IgD-negative memory B cell (primary cell): ENCODE results near the gene TDRD12. TPM values are rescaled to one million over a fixed set of nuclear protein-coding genes. Genes with fewer than 3 reads are reported as not detected.

Experiments used
- H3K27ac Mint-ChIP-seq, 3 donors: one replicate each; pipeline ENCODE4 v1.8.0; 2020 to 2022; ENCODE audit warnings: mild to moderate bottlenecking in 3 of 3, mixed read lengths in 3 of 3, moderate library complexity in 1 of 3
- H3K27me3 Mint-ChIP-seq: one replicate; pipeline ENCODE4 v1.8.0; 2021; ENCODE audit warnings: mixed read lengths
- H3K36me3 Mint-ChIP-seq: one replicate; pipeline ENCODE4 v1.8.0; 2020; ENCODE audit warnings: mild to moderate bottlenecking, mixed read lengths
- H3K4me1 Mint-ChIP-seq, 3 donors: one replicate each; pipeline ENCODE4 v1.8.0; 2020 to 2022; ENCODE audit warnings: mixed read lengths in 3 of 3, mild to moderate bottlenecking in 1 of 3
- H3K4me3 Mint-ChIP-seq, 4 donors: one replicate each; pipeline ENCODE4 v1.8.0; 2020 to 2022; ENCODE audit warnings: mild to moderate bottlenecking in 4 of 4, mixed read lengths in 4 of 4, moderate library complexity in 3 of 4
- H3K9me3 Mint-ChIP-seq, 3 donors: one replicate each; pipeline ENCODE4 v1.8.0; 2020 to 2021; ENCODE audit warnings: mixed read lengths in 3 of 3, mild to moderate bottlenecking in 1 of 3
- polyA plus RNA-seq: library from polyadenylated mRNA; unstranded; fragments of 300-500 nt; fragmentation: Illumina TruSeq; gene quantifications from one replicate; pipeline ENCODE4 v1.2.3, GENCODE V29; 2021

Gene TDRD12
- polyA plus RNA-seq, 1 donor from 2014 or later: not detected

GRCh38 chr19:32817569-32818476 is 98.3 kb downstream of the TDRD12 start:
- peak overlapping the region in 1 of 3 donors; percentile 2 for H3K27ac Mint-ChIP-seq
- peaks cover 0 to 4% (median 2%) of the 10 kb centered on the region in 3 donors for H3K4me1 Mint-ChIP-seq
- H3K36me3 Mint-ChIP-seq: no peaks in the 10 kb centered on the region
- H3K4me3 Mint-ChIP-seq: peak overlapping the region in 1 of 4 donors; percentile 35
- H3K27me3 Mint-ChIP-seq: peaks cover 15% of the 10 kb centered on the region
- H3K9me3 Mint-ChIP-seq: no peaks in the 10 kb centered on the region

GRCh38 chr19:32818536-32818935 is 99.0 kb downstream of the TDRD12 start:
- H3K27ac Mint-ChIP-seq: no peak overlapping the region
- H3K27me3 Mint-ChIP-seq: peaks cover 13% of the 10 kb centered on the region
- H3K4me3 Mint-ChIP-seq: no peak overlapping the region
- H3K36me3 Mint-ChIP-seq: no peaks in the 10 kb centered on the region
- H3K4me1 Mint-ChIP-seq: peaks cover 0 to 4% (median 2%) of the 10 kb centered on the region in 3 donors
- H3K9me3 Mint-ChIP-seq: no peaks in the 10 kb centered on the region

GRCh38 chr19:32819419-32820400 is 100.1 kb downstream of the TDRD12 start:
- Mint-ChIP-seq H3K4me3 (no peak overlapping the region), H3K9me3 (no peaks in the 10 kb centered on the region), H3K36me3 (no peaks in the 10 kb centered on the region), H3K4me1 (peaks cover 0 to 3% (median 2%) of the 10 kb centered on the region in 3 donors), H3K27ac (no peak overlapping the region), H3K27me3 (peaks cover 16% of the 10 kb centered on the region)

DNA sequence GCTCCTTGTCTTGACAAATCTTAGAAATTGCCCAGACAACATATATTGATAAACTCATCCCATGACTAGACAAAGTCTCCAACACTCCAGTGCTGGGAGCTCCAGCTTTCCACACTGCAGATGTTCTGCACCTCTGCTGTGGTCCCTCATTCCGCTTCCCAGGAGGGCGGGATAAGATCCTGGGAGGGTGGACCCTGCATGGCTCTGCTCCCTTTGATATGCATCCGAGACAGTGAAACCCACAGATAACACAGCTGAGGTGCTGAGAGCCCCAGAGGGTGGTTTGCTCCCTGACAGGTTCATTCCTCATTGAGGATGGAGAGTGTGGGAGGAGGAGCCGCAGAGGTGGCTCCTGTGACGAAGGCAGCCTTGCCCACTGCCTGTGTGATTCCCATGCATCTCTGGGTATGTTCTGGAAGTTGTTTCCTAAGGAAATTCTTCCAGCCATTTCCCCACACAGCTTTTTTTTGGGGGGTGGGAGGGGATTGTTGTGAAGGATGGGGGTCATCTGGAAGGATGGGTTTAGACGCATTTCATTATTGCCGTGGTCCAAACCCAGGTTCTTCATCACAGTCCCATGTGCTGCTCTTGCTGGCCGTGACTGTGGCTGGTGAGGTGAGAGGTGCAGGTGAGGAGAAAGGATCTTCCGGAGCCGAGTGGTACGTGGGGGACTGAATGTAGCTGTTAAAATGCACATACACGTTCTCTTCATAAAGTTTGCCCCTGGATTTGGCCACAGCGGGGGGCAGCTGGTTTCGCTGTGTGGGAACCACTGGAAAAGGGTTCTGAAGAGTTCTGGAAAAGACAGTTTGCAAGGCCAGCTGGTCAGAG is 103.6 kb downstream of the TDRD12 start:
- Mint-ChIP-seq H3K27ac (no peak overlapping the region), H3K9me3 (no peaks in the 10 kb centered on the region), H3K4me3 (no peak overlapping the region), H3K4me1 (peaks cover 0 to 3% (median 0%) of the 10 kb centered on the region in 3 donors), H3K36me3 (no peaks in the 10 kb centered on the region), H3K27me3 (peaks cover 16% of the 10 kb centered on the region)

- no peak overlapping the region for H3K4me3 Mint-ChIP-seq
- H3K9me3 Mint-ChIP-seq: no peaks in the 10 kb centered on the region
- H3K4me1 Mint-ChIP-seq: peaks cover 0 to 3% (median 0%) of the 10 kb centered on the region in 3 donors
- no peaks in the 10 kb centered on the region for H3K36me3 Mint-ChIP-seq
- H3K27me3 Mint-ChIP-seq: peaks cover 12% of the 10 kb centered on the region
- peak overlapping the region in 1 of 3 donors; percentile 74 for H3K27ac Mint-ChIP-seq
Measured at GRCh38 chr19:32823747-32824102, 104.2 kb downstream of the TDRD12 start.

DNA sequence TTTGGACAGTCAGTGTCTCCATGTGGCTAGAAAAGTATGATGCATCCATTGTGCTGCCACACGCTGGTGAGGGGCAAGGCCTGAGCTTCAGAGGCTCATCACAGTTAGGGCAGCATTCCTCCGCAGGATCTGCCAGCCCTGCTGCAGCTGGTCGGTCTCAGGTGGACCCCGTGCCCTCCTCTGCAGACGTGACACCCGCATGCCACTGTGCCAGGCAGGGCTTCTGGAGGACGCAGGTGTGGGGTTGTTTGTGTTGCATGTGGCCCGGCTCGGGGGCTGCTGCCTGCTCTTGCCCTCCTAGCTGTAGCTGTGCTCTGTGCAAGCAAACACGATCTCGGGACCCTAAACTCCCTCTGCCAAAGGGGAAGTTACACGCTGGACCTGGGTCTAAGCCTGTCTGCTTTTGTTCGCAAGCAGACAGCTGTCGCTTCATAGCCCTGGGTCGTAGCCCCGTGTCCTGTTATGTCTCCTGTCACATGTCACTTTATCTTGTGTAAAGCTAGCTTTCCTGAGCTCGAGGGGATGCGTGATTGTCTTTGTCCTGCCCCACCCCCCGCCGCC is 104.7 kb downstream of the TDRD12 start:
- Mint-ChIP-seq H3K9me3 (no peaks in the 10 kb centered on the region), H3K36me3 (no peaks in the 10 kb centered on the region), H3K27ac (no peak overlapping the region), H3K4me1 (peaks cover 0 to 3% (median 0%) of the 10 kb centered on the region in 3 donors), H3K4me3 (no peak overlapping the region), H3K27me3 (peaks cover 11% of the 10 kb centered on the region)

GRCh38 chr19:32824916-32825608 is 105.5 kb downstream of the TDRD12 start:
- H3K36me3 Mint-ChIP-seq: no peaks in the 10 kb centered on the region
- no peak overlapping the region for H3K27ac Mint-ChIP-seq
- no peaks in the 10 kb centered on the region for H3K4me1 Mint-ChIP-seq
- peaks cover 9% of the 10 kb centered on the region for H3K27me3 Mint-ChIP-seq
- no peak overlapping the region for H3K4me3 Mint-ChIP-seq
- H3K9me3 Mint-ChIP-seq: no peaks in the 10 kb centered on the region

- H3K4me3 Mint-ChIP-seq: no peak overlapping the region
- no peak overlapping the region for H3K27ac Mint-ChIP-seq
- H3K4me1 Mint-ChIP-seq: no peaks in the 10 kb centered on the region
Measured at GRCh38 chr19:32828139-32828538, 108.6 kb downstream of the TDRD12 start.

GRCh38 chr19:32828643-32829344 is 109.2 kb downstream of the TDRD12 start:
- Mint-ChIP-seq H3K4me3 (no peak overlapping the region), H3K4me1 (no peaks in the 10 kb centered on the region), H3K27me3 (peaks cover 5% of the 10 kb centered on the region), H3K27ac (no peak overlapping the region), H3K36me3 (no peaks in the 10 kb centered on the region), H3K9me3 (no peaks in the 10 kb centered on the region)

More at GRCh38 chr19:32828139-32828538, 108.6 kb downstream of the TDRD12 start:
- Mint-ChIP-seq H3K36me3 (no peaks in the 10 kb centered on the region), H3K9me3 (no peaks in the 10 kb centered on the region), H3K27me3 (peaks cover 5% of the 10 kb centered on the region)

- Mint-ChIP-seq H3K27ac (no peak overlapping the region), H3K27me3 (peaks cover 2% of the 10 kb centered on the region), H3K36me3 (no peaks in the 10 kb centered on the region), H3K4me1 (no peaks in the 10 kb centered on the region), H3K4me3 (no peak overlapping the region), H3K9me3 (no peaks in the 10 kb centered on the region)
Measured at GRCh38 chr19:32829345-32829896, 109.9 kb downstream of the TDRD12 start.

- H3K27ac Mint-ChIP-seq: no peak overlapping the region
- H3K36me3 Mint-ChIP-seq: no peaks in the 10 kb centered on the region
- H3K9me3 Mint-ChIP-seq: no peaks in the 10 kb centered on the region
- H3K4me1 Mint-ChIP-seq: no peaks in the 10 kb centered on the region
- no peak overlapping the region for H3K4me3 Mint-ChIP-seq
- peaks cover 2% of the 10 kb centered on the region for H3K27me3 Mint-ChIP-seq
Measured at GRCh38 chr19:32830231-32831014, 110.9 kb downstream of the TDRD12 start.

DNA sequence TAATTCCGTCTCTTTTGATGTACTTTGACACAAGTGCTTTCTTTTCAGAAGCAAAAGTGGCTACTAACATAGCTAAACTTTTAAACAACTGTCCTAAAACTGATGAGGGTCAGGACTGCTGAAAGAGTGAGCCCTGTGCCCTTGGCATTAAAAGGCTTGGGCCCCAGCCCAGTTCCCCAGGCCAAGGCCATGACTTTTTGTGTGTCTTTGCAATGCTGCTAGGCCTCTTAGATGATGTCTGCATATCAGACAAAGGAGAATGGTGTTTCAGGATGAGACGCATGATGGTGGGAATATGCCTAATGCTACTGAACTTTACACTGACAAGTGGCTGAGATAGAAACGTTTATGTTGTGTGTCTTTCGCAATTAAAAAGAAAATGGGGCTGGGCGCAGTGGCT is 112.0 kb downstream of the TDRD12 start:
- H3K27me3 Mint-ChIP-seq: peaks cover 2% of the 10 kb centered on the region
- no peak overlapping the region for H3K27ac Mint-ChIP-seq
- no peaks in the 10 kb centered on the region for H3K9me3 Mint-ChIP-seq
- no peaks in the 10 kb centered on the region for H3K4me1 Mint-ChIP-seq
- no peak overlapping the region for H3K4me3 Mint-ChIP-seq
- no peaks in the 10 kb centered on the region for H3K36me3 Mint-ChIP-seq
